Stimulated activated CD8-positive, alpha-beta memory T cell treated with anti-CD3 and anti-CD28 coated beads, Interleukin-7, amount 100 ng/mL, for 48 hours (primary cell): ENCODE data around the gene TMUB1.

Source experiments
- DNase-seq, 2 donors: peaks; one replicate each; pipeline ENCODE4 v3.0.0-alpha.2; 2020; ENCODE audit warnings: low read depth in 1 of 2; ENCODE audit errors: extremely low read depth in 1 of 2

Gene TMUB1

DNA sequence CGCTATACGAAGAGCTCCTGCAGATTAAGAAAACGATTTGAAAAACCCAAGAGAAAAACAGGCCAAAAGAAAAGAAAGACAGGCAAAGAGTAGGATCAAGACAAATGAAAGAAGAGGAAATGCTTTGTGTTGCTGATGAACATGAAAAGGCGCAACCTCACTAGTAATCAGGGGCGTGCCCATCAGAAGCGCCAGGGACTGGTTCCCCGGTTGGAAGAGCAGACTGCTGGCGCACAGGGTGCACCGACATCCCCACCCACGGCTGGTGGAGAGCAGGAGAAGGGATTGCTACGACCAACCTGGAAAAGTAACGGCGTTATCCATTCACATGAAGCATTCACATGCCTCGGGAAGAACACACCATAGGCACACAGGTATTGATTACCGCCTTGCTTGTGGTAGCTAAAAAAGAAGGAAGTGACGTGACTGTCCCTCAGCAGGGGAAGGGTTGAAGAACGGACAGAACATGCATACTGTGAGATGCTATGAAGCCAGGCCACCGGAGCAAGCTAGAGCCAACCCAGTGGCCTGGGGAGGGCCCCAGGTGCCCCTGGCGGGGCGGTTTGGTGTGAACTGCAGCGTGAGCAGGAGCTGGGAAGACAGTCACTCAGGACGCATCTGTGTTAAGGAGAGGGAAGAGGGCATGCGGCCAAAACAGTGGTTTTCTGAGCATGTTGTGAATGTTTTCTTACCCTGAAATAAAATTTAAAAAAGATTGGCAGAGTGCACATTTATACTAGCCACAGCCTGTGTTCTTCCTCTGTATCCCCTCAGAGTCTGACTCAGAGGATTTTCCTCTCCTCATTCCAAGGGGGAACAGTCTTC lies 21.3 kb upstream of the TMUB1 start:
- no peak for DNase-seq

- DNase-seq, result no peak
Observed at GRCh38 chr7:151103973-151104372, 20.7 kb upstream of the TMUB1 start.

DNA sequence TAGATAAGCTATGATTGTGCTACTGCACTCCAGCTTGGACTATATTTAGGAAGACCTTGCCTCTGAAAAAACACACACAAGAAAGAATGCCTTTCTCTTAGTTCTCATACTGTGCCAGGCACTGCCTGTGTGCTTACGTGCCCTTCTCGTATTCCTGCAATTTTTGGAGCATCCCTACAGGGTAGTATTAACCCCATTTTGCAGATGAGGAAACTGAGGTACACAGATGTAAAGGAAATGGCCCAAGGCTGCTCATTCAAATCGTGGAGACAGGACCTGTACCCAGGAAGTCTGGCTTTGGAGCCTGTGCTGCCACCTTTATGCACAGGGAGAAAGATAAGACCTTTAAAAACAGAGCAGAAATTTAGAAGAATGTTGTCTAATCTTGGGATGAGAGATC lies 19.7 kb upstream of the TMUB1 start:
- no peak for DNase-seq

- DNase-seq, result no peak
Observed at GRCh38 chr7:151101621-151102396, 18.5 kb upstream of the TMUB1 start.

GRCh38 chr7:151100921-151101320 lies 17.6 kb upstream of the TMUB1 start:
- DNase-seq, result no peak

GRCh38 chr7:151099486-151100211 lies 16.4 kb upstream of the TMUB1 start:
- no peak for DNase-seq

- no peak for DNase-seq
Observed at GRCh38 chr7:151095828-151096475, 12.7 kb upstream of the TMUB1 start.

GRCh38 chr7:151095123-151095797 lies 12.0 kb upstream of the TMUB1 start:
- DNase-seq, result no peak

- no peak for DNase-seq
Observed at GRCh38 chr7:151094675-151095074, 11.4 kb upstream of the TMUB1 start.

- no peak for DNase-seq
Observed at GRCh38 chr7:151093748-151094147, 10.5 kb upstream of the TMUB1 start.

- DNase-seq, result no peak
Observed at GRCh38 chr7:151091988-151092387, 8.7 kb upstream of the TMUB1 start.

GRCh38 chr7:151091431-151091830 lies 8.1 kb upstream of the TMUB1 start:
- no peak for DNase-seq

DNA sequence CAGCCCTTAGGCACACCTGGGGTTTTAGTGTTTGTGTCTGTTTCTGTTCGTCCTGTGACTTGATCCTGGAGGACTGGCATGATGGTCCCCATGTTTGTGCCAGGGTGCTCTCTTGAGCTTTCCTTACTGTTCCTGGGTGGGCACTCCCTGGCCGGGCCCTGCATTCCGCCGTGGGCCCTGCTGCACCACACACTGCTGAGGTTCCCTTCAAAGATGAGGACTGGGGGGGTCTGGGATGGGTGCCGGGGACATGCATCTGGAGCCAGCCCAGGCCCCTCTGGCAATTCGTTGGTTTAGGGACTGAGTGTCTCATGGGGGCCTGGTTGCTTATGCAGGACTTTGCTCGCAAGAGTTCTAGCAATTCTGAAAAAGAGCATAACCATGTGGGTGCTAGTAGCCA lies 7.7 kb upstream of the TMUB1 start:
- no peak for DNase-seq

GRCh38 chr7:151089893-151090730 lies 6.8 kb upstream of the TMUB1 start:
- DNase-seq, result no peak

GRCh38 chr7:151088856-151089699 lies 5.8 kb upstream of the TMUB1 start:
- no peak for DNase-seq

- no peak for DNase-seq
Observed at GRCh38 chr7:151088019-151088855, 4.9 kb upstream of the TMUB1 start.

DNA sequence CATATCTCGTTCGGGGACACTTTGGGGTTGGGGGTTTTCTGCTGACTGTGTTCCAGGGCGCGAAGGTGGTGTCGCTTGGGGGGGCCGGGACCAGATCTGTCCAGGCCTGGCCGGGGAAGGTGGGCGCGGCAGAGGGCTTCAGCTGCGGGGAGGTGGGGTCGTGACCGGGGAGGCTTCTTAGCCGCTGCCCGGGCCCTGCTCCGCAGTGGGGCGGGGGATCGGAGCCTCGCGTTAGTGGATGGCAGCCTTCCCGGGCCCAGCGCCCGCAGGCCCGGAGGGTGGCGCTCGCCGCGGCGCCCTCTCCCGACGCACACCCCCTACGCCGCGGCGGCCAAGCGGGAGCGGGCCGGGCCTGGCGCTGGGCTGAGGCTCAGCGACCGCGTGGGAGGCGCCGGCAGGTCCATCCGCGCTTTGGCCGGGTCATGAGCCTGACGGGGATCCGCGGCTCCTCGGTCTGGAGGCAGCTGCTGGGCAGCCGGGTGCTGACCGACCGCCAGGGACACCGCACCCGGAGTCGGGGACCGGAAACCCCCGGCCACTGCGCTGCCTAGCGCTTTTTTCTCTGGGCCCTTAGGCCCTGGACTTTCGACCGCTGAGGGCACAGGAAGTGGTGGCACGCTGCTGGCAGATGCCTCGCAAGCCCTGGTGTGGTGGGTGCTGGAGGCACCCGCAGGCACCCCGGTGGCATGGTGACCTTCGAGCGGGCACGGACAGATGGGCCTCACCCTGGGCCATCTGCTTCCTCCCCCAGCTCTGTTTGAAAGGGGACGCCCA lies 4.1 kb upstream of the TMUB1 start:
- DNase-seq, result no peak
